ENCODE measurements around the gene CTNNA2.

Gene CTNNA2

GRCh38 chr2:80323610-80324009 is 810.8 kb downstream of the CTNNA2 start:
- no peak for DNase-seq (ENCODE audit: low read depth)
- TF ChIP-seq CTCF (IDR thresholded peaks at IDR 0.05; ENCODE audit: control insufficient read depth, extremely low read depth, insufficient read depth), result no peak
- no peak overlapping the region for H3K4me3 ChIP-seq (ENCODE audit: low read depth, low read length)

- H3K4me3 ChIP-seq (ENCODE audit: low read depth, low read length), result no peak overlapping the region
- no peak for TF ChIP-seq CTCF (IDR thresholded peaks at IDR 0.05; ENCODE audit: control insufficient read depth, extremely low read depth, insufficient read depth)
- DNase-seq (ENCODE audit: low read depth), result no peak
Measured at GRCh38 chr2:80324525-80324924, 811.7 kb downstream of the CTNNA2 start.

GRCh38 chr2:80326214-80326613 is 813.4 kb downstream of the CTNNA2 start:
- no peak for DNase-seq (ENCODE audit: low read depth)
- no peak overlapping the region for H3K4me3 ChIP-seq (ENCODE audit: low read depth, low read length)
- TF ChIP-seq CTCF (IDR thresholded peaks at IDR 0.05; ENCODE audit: control insufficient read depth, extremely low read depth, insufficient read depth), result peak; percentile 55

GRCh38 chr2:80326861-80327260 is 814.0 kb downstream of the CTNNA2 start:
- TF ChIP-seq CTCF (IDR thresholded peaks at IDR 0.05; ENCODE audit: control insufficient read depth, extremely low read depth, insufficient read depth), result no peak
- no peak overlapping the region for H3K4me3 ChIP-seq (ENCODE audit: low read depth, low read length)
- no peak for DNase-seq (ENCODE audit: low read depth)

DNA sequence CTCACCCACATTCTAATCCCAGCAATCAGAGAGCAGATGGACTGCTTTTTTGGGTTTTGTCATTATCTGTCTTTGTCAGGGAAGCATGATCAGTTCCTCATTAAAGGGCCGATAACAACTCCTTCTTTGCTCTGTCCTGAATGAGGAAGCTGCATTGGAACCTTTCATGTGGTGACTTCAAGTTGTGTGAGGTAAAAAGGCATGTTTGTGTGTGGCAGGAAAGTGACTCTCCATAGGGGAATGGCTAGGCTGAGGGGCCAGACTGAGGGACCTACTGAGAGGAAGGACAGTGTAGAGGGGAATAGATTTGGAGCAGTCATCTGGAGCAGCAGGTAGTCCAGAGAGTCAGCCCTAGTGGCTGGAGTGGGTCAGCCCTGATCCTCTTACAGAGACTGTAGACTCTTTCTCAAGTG is 815.3 kb downstream of the CTNNA2 start:
- no peak for DNase-seq (ENCODE audit: low read depth)
- no peak overlapping the region for H3K4me3 ChIP-seq (ENCODE audit: low read depth, low read length)
- no peak for TF ChIP-seq CTCF (IDR thresholded peaks at IDR 0.05; ENCODE audit: control insufficient read depth, extremely low read depth, insufficient read depth)

DNA sequence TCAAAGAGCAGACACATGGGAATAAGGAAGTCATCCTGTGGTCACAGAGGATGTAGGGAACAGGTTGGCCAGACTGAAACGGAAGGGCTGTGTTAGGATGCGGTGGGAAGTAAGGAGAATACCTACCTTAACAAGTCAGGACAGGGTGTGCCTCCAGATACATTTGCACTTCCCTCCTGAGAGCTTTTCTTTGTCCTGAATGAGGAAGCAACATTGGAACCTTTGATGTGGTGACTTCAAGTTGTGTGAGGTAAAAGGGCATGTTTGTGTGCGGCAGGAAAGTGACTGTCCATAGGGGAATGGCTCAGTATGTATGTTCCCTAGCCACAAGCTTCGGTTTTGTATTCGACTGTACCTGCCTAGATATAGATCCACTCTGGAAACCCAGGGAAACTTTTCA is 816.6 kb downstream of the CTNNA2 start:
- no peak overlapping the region for H3K4me3 ChIP-seq (ENCODE audit: low read depth, low read length)
- no peak for TF ChIP-seq CTCF (IDR thresholded peaks at IDR 0.05; ENCODE audit: control insufficient read depth, extremely low read depth, insufficient read depth)
- no peak for DNase-seq (ENCODE audit: low read depth)

All from LNCaP clone FGC (cell line).